ENCODE measurements around the gene TTC36. TPM values are rescaled to one million over a fixed set of nuclear protein-coding genes. Genes with fewer than 3 reads are reported as not detected.

The TTC36 gene
- total RNA-seq, 2 experiments from 2014 or later = 0.23 to 0.55 TPM

GRCh38 chr11:118524356-118524755 lies 2.9 kb upstream of the TTC36 start:
- Mint-ChIP-seq H3K4me3 (no peak overlapping the region), H3K36me3 (ENCODE audit: low read depth) (peaks cover 48% of the 10 kb centered on the region), H3K27me3 (no peaks in the 10 kb centered on the region), H3K4me1 (peaks cover 7% of the 10 kb centered on the region), H3K9me3 (no peaks in the 10 kb centered on the region), H3K27ac (no peak overlapping the region)
- no peak for DNase-seq
- ChIA-PET POLR2A (no interaction called here), CTCF (interaction anchor here (0.7 to 1.2 kb wide), 3 partner anchors 27 to 138 kb away, joined by 3 read pairs; no protein-coding TSS in a partner anchor)

- H3K27ac Mint-ChIP-seq = no peak overlapping the region
Measured at GRCh38 chr11:118524757-118525470, 2.4 kb upstream of the TTC36 start.

GRCh38 chr11:118526688-118527087 lies 586 bp upstream of the TTC36 start:
- Mint-ChIP-seq H3K4me3 (no peak overlapping the region), H3K27ac (no peak overlapping the region), H3K27me3 (no peaks in the 10 kb centered on the region), H3K9me3 (no peaks in the 10 kb centered on the region), H3K36me3 (ENCODE audit: low read depth) (peaks cover 26% of the 10 kb centered on the region), H3K4me1 (peaks cover 22% of the 10 kb centered on the region)
- no peak for DNase-seq
- CTCF ChIA-PET = interaction anchor here (0.8 to 1.5 kb wide), 2 partner anchors 12 to 68 kb away, joined by 3 read pairs; no protein-coding TSS in a partner anchor
- POLR2A ChIA-PET = interaction anchor here (0.6 to 0.9 kb wide), 2 partner anchors 12 to 46 kb away, joined by 3 read pairs; partner anchors contain the start of gene ARCN1

More at GRCh38 chr11:118524757-118525470, 2.4 kb upstream of the TTC36 start:
- Mint-ChIP-seq H3K4me3 (no peak overlapping the region), H3K4me1 (peaks cover 13% of the 10 kb centered on the region), H3K9me3 (no peaks in the 10 kb centered on the region), H3K36me3 (ENCODE audit: low read depth) (peaks cover 43% of the 10 kb centered on the region), H3K27me3 (no peaks in the 10 kb centered on the region)
- ChIA-PET POLR2A (no interaction called here), CTCF (interaction anchor here (0.7 to 1.5 kb wide), 4 partner anchors 27 to 138 kb away, joined by 3 read pairs; no protein-coding TSS in a partner anchor)
- DNase-seq = no peak

- Mint-ChIP-seq H3K4me1 (peaks cover 25% of the 10 kb centered on the region), H3K4me3 (no peak overlapping the region), H3K27me3 (no peaks in the 10 kb centered on the region), H3K27ac (no peak overlapping the region), H3K9me3 (no peaks in the 10 kb centered on the region), H3K36me3 (ENCODE audit: low read depth) (peaks cover 14% of the 10 kb centered on the region)
- no peak for DNase-seq
- CTCF ChIA-PET = no interaction called here
- POLR2A ChIA-PET = interaction anchor here (1.0 kb wide), 1 partner anchor 93 kb away, joined by 3 read pairs; no protein-coding TSS in a partner anchor
Measured at GRCh38 chr11:118528511-118528910, 1.2 kb downstream of the TTC36 start.

GRCh38 chr11:118529584-118530175 lies 2.4 kb downstream of the TTC36 start:
- no peak for DNase-seq
- peak overlapping the region; percentile 40 for H3K27ac Mint-ChIP-seq
- H3K27me3 Mint-ChIP-seq = no peaks in the 10 kb centered on the region
- peaks cover 6% of the 10 kb centered on the region for H3K36me3 Mint-ChIP-seq (ENCODE audit: low read depth)
- peak overlapping the region; percentile 83 for H3K4me3 Mint-ChIP-seq
- H3K4me1 Mint-ChIP-seq = peaks cover 25% of the 10 kb centered on the region
- POLR2A ChIA-PET = interaction anchor here (0.9 to 2.1 kb wide), 5 partner anchors 14 to 263 kb away, joined by 3 to 10 read pairs (median 3); partner anchors contain the start of genes ARCN1 and UBE4A
- H3K9me3 Mint-ChIP-seq = no peaks in the 10 kb centered on the region
- CTCF ChIA-PET = no interaction called here

- Mint-ChIP-seq H3K36me3 (ENCODE audit: low read depth) (peaks cover under 1% of the 10 kb centered on the region), H3K4me3 (peak overlapping the region; percentile 83), H3K4me1 (peaks cover 24% of the 10 kb centered on the region), H3K9me3 (no peaks in the 10 kb centered on the region), H3K27me3 (no peaks in the 10 kb centered on the region), H3K27ac (peak overlapping the region; percentile 40)
- ChIA-PET POLR2A (interaction anchor here (0.6 to 2.1 kb wide), 8 partner anchors 14 to 934 kb away, joined by 3 to 10 read pairs (median 3); partner anchors contain the start of genes ARCN1 and UBE4A), CTCF (interaction anchor here (0.8 kb wide), 1 partner anchor 12 kb away, joined by 4 read pairs; no protein-coding TSS in a partner anchor)
- peak; percentile 24 for DNase-seq
Measured at GRCh38 chr11:118530180-118530682, 3.0 kb downstream of the TTC36 start.

- CTCF ChIA-PET = interaction anchor here (0.8 kb wide), 1 partner anchor 12 kb away, joined by 4 read pairs; no protein-coding TSS in a partner anchor
- no peaks in the 10 kb centered on the region for H3K36me3 Mint-ChIP-seq (ENCODE audit: low read depth)
- H3K4me3 Mint-ChIP-seq = peak within 1 kb of the TSS; percentile 83
- DNase-seq = peak; percentile 72
- H3K4me1 Mint-ChIP-seq = peaks cover 24% of the 10 kb centered on the region
- no peaks in the 10 kb centered on the region for H3K9me3 Mint-ChIP-seq
- no peaks in the 10 kb centered on the region for H3K27me3 Mint-ChIP-seq
- H3K27ac Mint-ChIP-seq = peak within 1 kb of the TSS; percentile 40
- POLR2A ChIA-PET = interaction anchor here (0.6 to 2.1 kb wide), 8 partner anchors 15 to 935 kb away, joined by 3 to 10 read pairs (median 3); partner anchors contain the start of genes ARCN1 and UBE4A
Measured at GRCh38 chr11:118530683-118531596, 3.7 kb downstream of the TTC36 start, which contains the start of gene TMEM25. Gene TMEM25 (plus strand): TSS chr11:118531192. CDS start chr11:118531802, 610 bp downstream.

- CTCF ChIA-PET = interaction anchor here (1.1 kb wide), 1 partner anchor 14 kb away, joined by 3 read pairs; no protein-coding TSS in a partner anchor
- POLR2A ChIA-PET = no interaction called here
- Mint-ChIP-seq H3K27ac (peak overlapping the region; percentile 19), H3K36me3 (ENCODE audit: low read depth) (no peaks in the 10 kb centered on the region), H3K4me3 (peak overlapping the region; percentile 83), H3K4me1 (peaks cover 24% of the 10 kb centered on the region), H3K9me3 (no peaks in the 10 kb centered on the region), H3K27me3 (no peaks in the 10 kb centered on the region)
- no peak for DNase-seq
Measured at GRCh38 chr11:118531597-118532084, 4.4 kb downstream of the TTC36 start.

GRCh38 chr11:118532091-118532490 lies 4.8 kb downstream of the TTC36 start:
- POLR2A ChIA-PET = no interaction called here
- H3K9me3 Mint-ChIP-seq = no peaks in the 10 kb centered on the region
- DNase-seq = no peak
- H3K4me1 Mint-ChIP-seq = peaks cover 24% of the 10 kb centered on the region
- peak overlapping the region; percentile 83 for H3K4me3 Mint-ChIP-seq
- no peaks in the 10 kb centered on the region for H3K36me3 Mint-ChIP-seq (ENCODE audit: low read depth)
- CTCF ChIA-PET = interaction anchor here (1.1 kb wide), 1 partner anchor 14 kb away, joined by 3 read pairs; no protein-coding TSS in a partner anchor
- H3K27me3 Mint-ChIP-seq = no peaks in the 10 kb centered on the region
- no peak overlapping the region for H3K27ac Mint-ChIP-seq

GRCh38 chr11:118532852-118533768 lies 5.8 kb downstream of the TTC36 start:
- CTCF ChIA-PET = interaction anchor here (1.1 kb wide), 1 partner anchor 15 kb away, joined by 3 read pairs; no protein-coding TSS in a partner anchor

More at GRCh38 chr11:118532852-118533768, 5.8 kb downstream of the TTC36 start:
- DNase-seq = no peak
- H3K4me1 Mint-ChIP-seq = peaks cover 29% of the 10 kb centered on the region
- H3K27me3 Mint-ChIP-seq = no peaks in the 10 kb centered on the region
- no peaks in the 10 kb centered on the region for H3K36me3 Mint-ChIP-seq (ENCODE audit: low read depth)
- POLR2A ChIA-PET = no interaction called here
- H3K27ac Mint-ChIP-seq = no peak overlapping the region
- H3K4me3 Mint-ChIP-seq = no peak overlapping the region
- H3K9me3 Mint-ChIP-seq = no peaks in the 10 kb centered on the region
